NCI-H146 (cell line): ENCODE data around the gene ITK.

ENCODE experiments used
- DNase-seq: peaks from one replicate; lab custom pipeline; 2025; lab: John Stamatoyannopoulos, UW

ITK gene

DNA sequence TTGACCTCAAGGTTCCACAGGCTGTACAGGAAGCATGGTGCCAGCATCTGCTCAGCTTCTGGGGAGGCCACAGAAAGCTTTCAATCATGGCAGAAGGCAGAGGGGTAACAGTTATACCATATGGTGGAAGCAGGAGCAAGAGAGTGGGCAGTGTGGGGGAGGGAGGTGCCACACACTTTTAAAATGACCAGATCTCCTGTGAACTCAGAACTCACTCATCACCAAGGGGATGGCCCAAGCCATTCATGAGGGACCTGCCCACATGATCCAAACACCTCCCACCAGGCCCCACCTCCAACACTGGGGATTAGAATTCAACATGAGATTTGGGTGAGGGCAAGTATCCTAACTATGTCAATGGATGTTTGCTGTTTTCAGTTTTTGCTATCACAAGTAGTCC lies 101.5 kb downstream of the ITK start:
- DNase-seq: no peak

DNA sequence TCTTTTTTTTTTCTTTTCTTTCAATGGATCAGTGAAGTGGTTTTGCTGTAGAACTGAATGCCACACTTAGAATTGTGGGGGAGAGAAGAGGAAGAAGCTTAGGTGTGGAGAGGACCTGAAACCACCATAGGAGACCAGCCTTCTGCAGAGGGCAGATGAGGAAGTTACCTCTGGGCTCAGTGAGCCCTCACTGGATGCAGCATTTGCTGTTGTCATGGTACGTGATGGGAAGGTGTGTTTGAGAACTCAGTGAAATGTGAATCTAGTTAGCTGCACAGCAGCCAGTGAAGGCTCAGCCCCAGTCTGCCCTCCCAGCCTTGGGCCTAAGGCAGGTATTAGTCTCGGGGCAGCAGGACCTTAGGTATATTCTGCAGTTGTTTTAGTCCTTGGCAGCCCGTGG lies 102.8 kb downstream of the ITK start:
- DNase-seq: no peak

DNA sequence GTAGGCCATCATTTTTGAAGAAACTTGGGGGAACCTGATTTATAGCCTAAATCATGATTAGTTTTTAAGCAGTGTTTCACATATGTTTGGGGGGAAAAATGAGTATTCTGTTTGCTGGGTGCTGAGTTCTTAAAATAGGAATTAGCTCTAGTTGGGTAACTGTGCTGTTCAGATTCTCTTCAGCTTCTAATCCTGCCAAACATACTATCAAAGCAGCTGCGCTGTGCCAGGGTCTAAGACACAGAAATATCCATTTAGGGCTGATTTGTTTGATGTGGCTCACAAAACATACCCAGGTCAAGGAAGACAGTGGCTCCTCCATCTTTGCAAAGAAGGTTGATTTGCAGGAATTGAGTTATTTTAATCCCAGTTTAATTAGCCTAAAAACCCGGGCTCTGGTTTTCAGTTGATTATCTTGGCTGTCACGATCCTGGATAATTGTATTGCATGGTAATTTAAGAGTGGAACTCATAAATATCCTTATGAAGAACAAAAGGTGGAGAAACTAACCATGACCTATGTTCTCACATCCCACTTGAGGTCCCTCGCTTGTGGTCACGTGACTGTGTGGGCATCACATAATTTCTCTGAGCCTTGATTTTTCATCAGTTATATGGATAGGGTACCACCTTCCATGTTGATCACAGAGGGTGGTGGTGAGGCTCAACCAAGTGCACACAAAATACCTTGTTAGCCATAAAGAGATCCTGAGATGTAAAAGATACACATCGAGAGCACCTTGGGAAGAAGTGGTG lies 104.0 kb downstream of the ITK start:
- no peak for DNase-seq

DNA sequence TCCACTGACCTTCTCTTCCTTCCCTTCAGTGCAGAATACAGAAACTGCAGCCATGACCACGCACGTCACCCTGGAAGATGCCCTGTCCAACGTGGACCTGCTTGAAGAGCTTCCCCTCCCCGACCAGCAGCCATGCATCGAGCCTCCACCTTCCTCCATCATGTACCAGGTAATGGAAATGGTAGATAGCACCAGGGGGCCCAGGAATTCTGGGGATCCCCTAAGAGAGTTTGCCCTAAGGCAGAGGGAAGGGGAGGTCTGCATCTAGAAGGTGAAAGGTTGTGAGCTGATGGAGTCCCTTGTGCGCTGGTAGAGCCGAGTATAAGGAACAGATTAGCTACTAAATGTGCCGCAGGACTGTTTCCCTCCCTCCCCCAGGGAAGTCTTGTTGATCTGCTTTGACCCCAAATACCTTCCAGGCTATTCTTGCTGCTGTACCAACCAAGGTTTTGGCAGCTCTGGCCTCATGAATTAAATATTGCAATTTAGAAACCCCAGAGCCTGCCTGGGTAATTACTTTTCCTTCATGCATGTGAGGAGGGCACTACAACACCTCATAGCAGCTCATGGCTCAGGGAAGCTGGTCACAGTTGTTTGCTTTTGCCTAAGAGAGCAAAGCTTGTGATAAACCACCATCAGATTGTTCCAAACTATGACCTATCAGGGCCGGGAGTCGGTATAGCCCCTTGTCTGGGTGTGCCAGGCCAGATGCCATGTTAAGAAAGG lies 104.8 kb downstream of the ITK start:
- no peak for DNase-seq

DNA sequence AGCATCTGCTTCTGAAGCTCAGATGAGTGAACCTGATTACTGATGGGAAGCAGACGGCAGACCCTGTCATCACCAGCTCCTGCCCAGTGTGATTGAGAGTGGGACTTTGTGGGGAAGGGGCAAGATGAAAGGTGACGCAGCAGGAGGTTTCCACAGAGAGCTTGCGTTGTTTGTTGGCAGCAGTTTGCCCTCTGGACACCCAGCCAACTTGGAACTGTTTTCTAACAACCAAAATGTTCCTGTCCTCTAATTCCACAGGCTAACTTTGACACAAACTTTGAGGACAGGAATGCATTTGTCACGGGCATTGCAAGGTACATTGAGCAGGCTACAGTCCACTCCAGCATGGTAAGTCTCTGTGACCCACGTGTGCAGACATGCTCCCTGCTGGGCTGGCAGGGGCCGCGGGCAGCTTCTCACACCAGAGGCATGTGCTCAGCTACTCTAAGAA lies 106.1 kb downstream of the ITK start:
- DNase-seq: no peak

DNA sequence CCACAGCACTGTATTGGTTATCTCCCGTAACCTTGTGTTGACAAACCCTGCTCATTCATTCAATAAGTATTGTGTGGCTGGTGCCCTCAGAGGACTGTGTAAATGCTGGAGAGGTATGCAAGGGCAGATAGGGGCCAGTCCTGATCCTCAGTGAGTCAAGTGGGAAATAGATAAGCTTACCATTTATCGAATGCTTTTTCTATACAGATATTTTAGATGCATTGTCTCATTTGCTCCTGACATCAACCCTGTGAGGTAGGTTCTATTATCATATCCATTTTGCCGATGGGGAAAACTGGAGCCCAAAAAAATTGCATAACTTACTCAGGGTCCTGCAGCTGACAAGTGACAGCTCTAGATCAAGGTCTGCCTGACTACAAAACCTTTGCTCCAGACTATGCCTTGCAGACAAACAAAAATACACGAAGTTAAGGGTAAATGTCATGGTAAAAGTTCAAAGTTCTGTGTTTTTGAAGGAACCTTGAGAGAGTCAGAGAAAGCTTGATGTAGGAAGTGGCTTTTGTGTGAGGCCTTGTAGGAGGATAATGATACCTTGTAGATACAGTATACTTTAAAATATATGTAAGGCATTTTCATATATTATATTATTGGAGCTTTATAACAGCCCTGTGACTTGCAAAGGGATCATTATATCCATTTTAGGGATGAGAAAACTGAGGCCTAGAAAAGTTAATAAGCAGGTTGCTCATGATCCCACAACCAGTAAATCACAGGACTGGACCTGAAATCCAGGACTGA lies 107.9 kb downstream of the ITK start:
- no peak for DNase-seq

DNA sequence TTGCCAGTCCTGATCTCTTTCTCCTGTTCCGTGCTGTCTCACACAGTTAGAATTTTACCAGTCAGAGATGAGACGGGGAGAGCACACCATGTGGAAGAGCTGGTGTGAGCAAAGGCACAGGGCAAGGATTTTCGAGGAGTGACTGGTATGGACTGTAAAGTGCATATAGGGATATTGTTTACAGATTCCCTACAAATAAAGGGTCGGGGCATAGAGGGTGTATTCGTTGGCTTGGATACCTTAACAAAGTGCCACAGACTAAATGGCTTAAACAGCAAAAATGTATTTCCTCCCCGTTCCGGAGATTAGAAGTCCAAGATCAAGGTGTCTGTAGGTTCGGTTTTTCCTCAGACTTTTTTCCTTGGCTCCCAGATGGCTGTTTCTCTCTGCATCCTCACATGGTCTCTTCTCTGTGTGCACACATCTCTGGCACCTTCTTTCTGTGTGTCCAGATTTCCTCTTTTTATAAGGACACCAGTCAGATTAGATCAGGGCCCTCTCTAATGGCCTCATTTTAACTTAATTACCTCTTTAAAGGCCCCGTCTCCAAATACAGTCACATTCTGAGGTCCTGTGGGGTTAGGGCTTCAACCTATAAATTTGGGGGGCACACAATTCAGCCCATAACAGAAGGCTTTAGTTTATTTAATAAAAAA lies 108.7 kb downstream of the ITK start:
- no peak for DNase-seq

DNA sequence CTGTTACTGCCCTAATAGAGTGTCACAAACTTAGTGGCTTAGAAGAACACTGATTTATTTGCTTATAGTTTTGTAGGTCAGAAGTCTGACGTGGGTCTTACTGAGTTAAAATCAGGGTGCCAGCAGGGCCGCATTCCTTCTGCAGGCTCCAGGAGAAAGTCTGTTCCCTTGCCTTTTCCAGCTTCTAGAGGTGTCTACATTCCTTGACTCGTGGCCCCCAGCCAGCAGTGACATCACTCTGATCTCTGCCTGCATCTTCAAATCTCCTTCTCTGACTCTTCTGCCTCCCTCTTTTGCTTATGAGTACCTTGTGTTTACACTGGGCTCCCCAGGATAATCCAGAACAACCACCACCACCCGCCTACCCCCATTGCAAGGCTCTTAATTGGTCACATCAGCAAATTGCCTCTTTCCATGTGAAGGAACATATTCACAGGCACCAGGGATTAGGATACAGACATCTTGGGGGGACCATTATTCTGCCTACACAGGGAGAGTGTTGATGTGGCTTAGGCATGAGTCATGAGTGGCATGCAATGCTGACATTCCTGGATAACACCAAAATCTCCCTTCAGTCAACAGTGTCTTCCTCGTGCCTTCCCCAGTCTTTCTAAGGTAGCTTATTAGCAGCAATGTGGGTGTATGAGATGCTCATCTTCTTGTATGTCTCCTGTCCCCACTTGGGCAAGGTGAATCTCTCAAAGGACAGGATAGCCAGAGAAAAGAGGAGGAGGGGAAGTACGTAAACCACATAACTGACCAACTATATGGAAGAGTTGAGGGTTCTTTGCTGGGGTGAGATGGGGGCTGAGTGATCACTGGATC lies 109.7 kb downstream of the ITK start:
- no peak for DNase-seq

DNA sequence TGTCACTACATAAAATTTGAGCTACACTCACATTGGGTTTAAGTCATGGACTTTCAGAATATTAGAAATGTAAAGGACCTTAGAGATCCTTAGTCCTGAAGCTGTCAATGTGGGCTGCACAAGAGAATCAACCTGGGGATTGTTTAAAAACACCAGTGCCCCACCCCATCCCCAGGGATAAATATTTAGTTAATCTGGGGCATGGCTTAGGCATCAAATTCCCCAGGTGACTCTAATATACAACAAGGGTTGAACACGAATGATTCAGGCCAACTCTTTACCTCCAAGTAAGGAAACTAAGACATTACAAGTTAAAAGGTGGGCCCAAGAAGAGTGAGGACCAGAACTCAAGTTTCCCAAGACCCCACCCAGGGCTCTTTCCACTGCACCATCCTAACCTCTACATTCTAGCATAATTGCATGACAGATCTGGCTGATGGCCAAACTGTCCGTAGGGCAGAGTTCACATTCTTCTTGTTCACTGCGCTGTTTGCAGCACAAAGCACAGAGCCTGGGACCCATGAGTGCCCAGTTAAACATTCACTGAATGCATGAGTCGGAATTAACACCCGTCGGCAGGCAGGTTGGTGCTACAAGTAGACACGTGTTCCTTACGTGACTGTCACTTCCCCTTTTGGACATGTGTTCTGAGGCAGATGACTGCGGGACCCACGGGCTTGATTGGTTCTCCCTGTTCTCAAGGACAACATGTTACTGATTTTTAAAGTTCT lies 110.5 kb downstream of the ITK start:
- no peak for DNase-seq

DNA sequence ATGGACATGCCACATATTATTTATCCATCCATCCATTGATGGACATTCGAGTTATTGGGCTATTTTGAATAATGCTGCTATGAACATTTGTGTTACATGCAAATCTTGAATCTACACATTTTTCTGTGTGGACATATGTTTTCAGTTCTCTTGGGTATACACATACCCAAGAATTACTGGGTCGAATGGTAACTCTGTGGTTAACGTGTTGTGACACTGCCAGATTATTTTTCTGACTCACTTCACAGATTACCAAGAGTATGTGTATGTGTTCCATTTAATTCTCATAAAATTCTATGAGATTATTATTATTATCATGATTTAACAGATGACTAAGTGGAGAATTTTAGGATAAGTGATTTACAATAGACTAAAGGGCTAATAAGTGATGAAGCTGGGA lies 112.0 kb downstream of the ITK start:
- no peak for DNase-seq

DNA sequence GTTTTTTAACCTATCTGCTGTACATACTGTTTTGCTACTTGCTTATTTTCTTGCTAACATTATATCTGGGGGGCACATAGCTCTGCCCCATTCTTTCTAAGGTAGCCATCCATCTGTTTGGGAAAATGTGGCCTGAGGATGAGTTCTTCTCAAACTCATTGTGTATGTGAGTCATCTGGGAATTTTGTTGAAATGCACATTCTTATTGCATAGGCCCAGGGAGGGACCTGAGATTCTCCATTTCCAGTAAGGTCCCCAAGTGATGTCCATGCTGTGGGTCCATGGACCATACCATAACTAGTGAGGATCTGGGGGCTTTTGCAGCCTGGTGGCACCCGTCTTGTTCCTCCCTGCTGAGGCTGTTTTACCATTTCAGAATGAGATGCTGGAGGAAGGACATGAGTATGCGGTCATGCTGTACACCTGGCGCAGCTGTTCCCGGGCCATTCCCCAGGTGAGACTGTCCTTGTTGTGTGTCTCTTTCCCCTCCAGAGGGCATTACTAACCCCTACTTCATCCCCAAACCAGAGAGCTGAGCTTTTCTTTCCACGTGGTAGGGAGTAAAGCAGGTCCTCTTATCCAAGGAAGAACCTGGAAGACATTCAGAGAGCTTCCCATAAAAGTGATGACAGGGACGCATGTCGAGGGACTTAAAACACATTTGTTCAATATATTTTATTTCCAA lies 113.9 kb downstream of the ITK start:
- peak; percentile 90 for DNase-seq

DNA sequence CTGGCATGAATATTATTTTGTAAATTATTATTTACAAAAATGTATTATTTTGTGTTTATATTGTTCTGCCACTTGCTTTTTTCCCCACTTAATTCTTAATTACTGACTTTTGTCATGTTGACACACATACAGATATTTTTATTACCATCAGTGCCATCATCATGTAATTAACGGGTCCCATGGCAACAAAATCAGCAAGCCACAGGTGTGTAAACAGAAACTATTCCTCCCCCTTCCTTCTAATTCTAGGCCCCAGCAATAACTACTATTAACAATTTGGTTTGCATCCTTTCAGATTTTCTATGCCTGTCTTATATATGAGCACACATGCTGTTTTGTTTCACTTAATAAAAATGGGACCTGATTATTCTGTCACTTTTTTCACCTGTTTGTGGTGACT lies 114.6 kb downstream of the ITK start:
- peak; percentile 84 for DNase-seq

DNA sequence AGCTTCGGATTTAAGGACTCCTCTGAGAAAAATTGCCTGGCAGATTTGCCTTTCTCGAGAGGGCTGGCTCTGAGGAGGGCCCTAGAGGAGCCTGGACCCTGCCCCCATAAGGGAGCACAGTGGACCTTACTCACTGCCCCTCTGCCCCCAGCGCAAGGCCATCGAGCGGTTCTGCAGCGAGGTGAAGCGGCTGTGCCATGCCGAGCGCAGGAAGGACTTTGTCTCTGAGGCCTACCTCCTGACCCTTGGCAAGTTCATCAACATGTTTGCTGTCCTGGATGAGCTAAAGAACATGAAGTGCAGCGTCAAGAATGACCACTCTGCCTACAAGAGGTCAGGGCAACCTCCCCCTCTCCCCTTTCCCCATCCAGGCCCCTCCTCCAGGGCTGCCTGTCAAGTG lies 119.9 kb downstream of the ITK start:
- no peak for DNase-seq

DNA sequence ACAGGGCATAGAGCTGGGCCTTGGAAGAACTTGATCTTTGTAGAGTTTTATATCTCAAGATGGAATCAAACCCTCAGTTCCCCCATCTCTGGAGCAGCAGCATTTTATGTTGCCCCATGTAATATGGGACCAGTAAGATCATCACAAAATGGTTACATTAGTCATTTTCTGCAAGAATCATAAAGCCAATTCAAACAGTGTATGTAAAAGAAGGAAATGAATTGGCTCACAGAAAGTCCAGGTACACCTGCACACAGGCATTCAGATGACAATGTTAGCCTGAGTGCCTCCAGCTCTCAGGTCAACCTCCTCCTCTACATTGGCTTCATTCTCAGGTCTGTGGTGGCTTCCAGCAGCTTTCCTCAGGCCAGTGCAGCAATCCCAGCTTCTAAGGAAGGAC lies 120.4 kb downstream of the ITK start:
- DNase-seq: no peak

DNA sequence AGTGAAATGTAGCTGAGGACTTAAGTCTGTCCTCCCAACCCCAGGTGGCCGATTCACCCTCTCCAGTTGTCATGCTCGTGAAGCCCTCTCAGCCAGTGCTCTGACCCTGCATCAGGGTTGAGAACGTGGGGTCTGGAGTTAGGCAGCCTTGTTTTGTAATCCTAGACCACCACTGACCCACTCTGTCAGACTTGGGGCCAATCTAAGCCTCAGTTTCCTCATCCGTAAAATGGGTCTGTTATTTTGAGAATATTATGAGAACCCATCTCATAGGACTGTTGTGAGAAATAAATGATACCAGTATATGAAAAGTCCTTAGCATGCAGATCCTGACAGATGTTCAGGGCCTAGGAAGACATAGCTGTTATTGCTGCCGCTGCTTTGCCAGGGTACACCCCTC lies 122.4 kb downstream of the ITK start:
- no peak for DNase-seq

DNA sequence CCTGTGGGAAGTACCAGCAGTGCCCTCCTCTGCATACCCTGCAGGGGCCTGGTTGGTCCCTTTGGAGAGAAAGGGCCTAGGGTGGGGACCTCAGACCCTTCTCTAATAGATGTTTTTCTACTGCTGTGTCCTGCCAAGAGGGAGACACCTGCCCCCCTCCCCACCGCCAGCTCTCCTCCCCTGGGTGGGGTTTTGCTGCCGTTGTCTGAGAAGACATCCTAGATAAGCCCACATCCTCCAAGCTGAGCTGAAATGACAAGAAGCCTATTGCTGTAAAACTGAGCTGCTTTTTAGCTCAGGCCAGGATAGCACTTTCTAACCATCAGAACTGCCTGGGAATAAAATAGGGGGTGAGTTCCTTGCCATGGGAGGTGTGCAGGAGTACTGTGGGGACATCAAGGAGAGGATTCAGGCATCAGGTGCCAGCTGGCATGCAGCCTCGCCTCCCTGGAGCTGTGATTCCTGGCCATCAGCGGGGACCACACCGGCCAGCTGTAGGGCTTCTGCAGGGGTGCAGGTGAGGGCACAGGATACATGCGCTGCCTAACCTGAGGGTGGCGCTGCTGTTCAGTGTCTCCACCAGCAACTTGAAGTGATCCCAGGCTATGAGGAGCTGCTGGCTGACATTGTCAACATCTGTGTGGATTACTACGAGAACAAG lies 123.2 kb downstream of the ITK start:
- DNase-seq: no peak
